Measurements from ENCODE around the gene TECPR1.

The TECPR1 gene

DNA sequence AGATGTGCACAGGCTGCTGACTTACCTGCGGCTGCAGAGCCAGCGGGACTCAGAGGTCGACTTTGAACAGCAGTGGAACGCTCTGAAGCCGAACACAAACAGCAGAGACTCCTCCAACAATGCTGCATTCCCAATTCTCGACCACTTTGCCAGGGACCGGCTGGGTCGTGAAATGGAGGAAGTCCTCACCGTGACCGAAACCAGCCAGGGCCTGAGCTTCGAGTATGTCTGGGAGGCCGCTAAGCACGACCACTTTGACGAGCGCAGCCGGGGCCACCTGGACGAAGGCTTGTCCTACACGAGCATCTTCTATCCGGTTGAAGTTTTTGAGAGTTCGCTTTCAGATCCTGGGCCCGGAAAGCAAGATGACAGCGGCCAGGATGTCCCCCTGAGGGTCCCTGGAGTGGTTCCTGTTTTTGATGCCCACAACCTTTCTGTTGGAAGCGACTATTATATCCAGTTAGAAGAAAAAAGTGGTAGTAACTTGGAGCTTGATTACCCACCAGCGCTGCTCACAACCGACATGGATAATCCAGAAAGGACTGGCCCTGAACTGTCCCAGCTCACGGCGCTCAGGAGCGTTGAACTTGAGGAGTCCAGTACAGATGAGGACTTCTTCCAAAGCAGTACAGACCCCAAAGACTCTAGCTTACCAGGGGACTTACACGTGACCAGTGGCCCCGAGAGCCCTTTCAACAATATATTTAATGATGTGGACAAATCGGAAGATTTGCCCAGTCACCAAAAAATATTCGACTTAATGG is 60.2 kb downstream of the TECPR1 start:
- no peak for DNase-seq (ENCODE audit: low spot score)

DNA sequence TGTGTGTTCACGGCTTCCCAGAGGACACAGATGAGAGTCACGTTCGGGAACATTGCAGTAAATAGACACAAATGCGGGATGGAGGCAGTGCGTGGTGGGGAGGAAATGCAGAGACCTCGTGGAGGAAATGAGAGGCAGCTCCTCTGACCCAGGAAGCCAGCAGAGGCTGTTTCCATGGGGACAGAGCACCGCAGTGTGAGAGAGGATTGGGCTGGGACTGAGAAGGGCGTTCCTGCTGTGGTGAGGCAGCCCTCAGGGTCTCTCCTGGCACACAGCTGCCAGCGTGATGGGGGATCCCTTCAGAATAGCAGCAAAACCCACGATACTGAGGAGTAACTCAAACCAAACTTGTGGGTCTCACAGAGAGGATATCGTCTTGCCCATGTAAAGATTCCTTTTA is 62.5 kb downstream of the TECPR1 start:
- no peak for DNase-seq (ENCODE audit: low spot score)

DNA sequence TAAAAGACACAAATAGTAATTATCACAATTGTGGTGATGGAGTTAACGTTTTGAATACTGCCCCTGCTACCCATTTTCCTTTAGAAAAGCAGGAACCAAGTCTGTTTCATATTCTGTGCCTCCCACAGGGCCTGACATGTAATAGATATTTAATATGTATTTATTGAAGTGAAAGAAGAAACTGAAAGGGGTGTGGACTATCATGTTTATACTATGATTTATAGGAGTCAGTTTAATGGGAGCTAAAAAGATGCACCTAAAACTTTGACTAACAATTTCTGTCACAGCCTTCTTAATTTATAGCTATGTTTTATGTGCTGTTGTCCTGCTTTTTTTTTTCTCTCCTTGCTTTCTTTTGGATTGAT is 64.9 kb downstream of the TECPR1 start:
- DNase-seq (ENCODE audit: low spot score), result no peak

DNA sequence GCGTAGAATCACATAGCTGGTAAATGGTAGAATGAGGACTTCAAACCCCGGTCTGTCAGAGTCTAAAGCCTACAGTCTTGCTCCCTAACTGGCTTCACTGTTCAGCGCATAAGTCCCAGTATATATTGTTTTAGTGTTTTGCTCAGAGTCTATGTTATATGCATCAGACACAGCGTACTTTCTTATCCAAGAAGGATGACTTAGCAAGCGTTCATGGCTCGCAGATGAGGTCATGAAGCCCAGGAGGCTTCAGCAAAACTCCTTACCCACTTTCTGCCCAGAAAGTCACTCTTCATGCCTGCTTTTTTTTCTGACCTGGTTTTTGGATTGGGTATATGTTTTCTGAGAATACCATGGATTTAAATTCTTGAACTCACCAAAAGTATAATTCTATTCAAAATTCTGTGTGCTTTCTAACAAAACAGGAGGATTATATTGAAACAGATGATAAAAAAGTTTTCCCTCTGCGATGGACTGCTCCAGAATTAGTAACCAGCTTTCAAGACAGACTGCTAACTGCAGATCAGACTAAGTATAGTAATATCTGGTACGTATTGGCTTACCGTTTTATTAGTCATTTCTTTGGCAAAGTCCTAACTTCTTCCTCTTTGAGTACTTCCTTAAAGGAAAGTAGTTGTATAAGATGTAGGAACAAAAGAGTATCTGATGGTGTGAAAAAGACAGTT is 65.4 kb downstream of the TECPR1 start:
- DNase-seq (ENCODE audit: low spot score), result no peak

DNA sequence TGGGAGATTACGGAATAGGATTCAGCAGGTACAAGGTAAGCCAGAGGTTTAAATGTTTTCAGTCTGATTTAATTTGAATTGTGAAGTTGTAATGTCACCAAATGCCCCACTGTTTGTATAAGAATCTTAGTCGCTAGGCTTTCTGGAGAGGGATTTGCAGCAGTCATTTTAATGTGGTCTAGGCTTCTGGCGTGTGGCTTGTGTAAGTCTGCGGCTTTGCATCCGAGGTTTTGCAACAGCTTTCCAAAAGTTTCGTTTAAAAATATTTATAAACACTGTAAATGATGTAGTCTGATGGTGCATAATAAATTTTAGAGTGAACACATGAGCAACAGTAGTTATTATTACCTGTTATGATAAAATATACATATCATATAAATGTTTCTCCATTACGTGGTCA is 66.9 kb downstream of the TECPR1 start:
- DNase-seq (ENCODE audit: low spot score), result no peak

DNA sequence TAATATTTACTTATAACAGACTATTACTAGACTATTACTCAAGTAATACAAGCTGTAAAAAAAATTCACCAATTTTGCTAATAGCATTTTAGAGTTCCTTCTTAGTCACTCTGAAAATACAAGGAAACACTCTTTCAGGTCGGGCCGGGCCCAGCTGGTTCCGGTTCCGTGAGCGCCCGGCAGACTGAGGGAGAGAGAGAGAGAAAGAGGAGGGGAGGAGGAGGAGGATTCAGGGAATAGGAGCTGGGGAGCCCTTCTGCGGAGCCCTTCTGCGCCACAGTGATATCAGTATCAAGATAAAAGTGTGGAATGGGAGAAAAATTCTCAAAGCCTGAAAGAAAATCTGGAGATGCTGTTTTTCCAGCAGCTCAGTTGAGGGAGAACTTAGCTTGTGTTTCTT is 71.3 kb downstream of the TECPR1 start:
- no peak for DNase-seq (ENCODE audit: low spot score)

DNA sequence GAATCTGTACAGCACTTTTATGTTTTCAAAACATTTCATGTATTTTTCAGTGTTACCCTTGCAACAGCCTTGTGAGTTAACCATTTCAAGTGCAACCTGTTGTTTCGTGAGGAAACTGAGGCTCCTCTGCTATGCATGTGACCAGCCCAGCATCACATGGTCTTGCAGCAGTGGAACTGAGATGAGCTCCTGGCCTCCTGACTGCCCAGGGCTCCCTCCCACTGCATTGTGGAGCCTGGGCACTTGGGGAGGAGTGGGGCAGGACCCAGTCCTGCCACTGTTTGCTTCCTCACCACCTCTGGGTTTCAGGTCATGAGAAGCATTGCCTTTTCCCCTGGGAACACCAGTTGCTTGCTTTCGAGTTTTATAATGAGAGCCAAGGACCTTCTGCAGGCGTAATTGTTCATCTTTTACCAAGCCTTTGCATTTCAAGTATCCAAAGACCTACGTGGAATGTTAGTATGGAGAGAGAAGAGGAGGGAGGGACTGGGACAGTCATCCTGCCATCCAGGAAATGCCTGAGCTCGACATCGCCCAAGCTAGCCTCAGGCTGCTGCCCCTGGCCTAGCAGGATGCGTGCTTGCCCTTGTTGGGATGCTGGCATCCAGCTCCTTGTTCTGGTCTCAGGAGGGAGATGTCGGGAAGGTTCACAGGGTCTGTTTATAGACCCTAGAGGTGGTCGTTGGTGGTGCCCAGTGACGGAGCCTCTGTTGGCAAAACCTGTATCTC is 73.1 kb downstream of the TECPR1 start:
- DNase-seq (ENCODE audit: low spot score), result no peak

DNA sequence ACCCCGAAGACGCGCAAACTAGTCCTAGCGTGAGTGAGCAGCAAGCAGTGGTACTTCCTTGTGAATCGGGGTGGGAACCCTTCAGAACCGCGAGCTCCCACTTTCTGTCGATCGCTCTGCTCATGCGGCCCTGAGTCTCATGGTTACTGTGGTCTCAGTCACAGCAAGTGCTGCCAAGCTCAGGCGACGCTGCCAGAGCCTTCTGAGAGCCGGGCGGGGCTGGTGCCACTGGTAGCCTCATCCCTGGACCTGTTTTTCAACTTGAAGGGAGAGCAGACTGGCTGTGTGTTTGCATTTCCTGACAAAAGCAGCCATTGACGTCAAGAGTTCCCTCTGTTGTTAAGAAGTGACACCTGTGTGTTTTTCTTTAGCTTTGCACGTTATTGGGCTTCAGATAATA is 73.7 kb downstream of the TECPR1 start:
- no peak for DNase-seq (ENCODE audit: low spot score)

DNA sequence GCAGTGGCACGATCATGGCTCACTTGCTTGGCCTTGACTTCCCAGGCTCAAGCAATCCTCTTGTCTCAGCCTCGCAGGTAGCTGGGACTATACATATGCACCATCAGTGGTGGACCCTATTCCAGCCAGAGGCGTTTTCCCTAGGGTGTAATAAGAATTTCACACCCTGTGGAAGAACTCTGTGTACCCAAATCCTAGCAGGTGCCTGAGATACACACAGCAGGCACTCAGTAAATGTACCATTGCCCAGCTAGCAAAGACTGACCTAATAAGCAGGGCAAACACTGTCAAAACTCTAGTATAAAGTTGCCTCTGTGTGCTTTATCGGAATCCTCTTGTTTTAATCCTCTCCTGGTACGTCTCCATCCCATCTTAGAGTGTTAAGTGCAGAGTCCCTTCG is 74.5 kb downstream of the TECPR1 start:
- no peak for DNase-seq (ENCODE audit: low spot score)

DNA sequence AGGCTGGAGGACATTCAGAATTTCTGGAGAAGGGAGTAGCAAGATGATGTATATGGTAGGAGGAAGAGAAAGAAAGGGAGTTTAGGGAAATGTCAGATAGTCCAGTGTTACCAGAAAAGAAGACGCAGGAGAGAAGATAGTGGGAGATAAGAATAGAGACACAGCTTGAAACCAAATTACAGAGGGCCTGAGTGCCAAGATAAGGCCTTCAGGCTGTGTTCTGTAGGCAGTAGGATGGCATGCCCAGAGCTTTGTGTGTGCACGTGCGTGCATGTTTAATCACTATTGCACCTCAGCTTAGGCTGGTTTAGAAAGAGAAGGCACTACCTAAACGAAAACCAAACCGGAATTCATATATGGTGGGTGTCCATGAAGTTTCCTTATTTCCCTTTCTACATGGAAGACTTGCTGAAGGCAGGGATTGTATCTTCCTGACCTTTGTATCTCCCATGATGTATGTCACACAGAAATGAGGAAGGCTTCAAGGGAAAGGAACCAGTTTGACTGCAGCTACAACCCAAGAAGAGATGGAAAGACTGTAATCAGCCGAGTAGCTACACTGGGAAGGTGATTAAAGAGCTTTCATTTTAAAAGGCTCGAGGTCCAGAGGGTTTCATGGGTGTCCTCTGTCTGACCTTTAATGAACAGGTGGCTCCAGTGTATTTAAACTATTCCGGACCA is 76.6 kb downstream of the TECPR1 start:
- DNase-seq (ENCODE audit: low spot score), result no peak

DNA sequence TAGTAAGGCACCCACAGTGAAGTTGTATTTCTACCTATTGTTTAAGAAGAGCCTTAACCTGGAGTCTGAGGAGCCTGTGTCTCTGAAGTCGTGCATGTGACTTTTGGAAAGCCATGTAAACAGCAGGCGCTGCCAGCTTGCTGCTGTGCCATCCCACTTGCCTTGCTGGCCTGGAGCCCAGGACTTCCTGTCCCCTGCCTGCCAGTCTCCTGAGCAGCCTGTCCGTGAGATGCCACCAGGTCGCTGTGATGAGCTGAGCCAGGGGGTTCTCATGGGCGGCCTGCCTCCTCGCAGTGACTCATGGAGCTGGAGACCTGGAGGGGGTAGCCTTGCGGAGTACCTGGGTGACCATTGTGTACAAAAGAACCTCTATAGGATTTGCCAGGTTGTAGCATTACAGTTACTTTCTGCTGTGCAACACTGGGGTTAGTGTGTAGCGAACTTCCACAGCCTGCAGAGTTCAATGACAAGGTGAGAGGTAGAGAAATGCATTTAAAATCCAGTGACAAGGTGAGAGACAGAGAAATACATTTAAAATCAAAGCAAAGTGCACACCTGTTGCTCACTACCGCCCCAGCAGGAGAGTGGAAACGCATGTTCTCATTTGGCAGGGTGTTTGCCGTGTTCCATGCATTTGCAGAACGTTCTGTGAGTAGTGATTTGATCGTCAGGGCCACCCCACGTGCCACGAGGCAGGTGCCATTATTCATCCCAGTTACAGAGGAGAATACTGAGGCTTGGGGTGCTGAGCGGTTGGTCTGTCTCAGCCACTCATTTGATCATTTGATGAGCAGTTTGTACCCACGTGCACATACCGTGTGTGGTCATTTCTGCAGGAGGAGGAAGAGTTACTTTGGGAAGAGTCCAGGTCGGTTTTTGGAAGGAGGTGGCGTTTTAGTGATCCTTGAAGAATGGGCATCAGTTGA is 77.4 kb downstream of the TECPR1 start:
- DNase-seq (ENCODE audit: low spot score), result no peak

DNA sequence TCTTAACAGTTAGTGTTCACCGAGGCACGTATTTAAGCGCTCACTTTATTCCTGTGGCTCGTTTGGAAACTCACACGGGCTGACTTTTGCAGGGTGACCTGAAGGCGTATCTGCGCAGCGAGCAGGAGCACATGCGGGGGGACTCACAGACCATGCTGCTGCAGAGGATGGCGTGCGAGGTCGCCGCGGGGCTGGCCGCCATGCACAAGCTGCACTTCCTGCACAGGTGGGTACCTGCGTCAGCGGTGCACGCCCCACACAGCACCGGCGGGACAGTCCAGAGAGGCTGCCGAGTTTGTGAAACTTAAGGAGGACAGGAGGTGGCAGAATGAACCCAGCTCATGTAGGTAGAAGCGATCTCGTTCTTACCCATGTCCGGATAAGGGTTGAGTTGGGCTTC is 80.6 kb downstream of the TECPR1 start:
- no peak for DNase-seq (ENCODE audit: low spot score)

DNA sequence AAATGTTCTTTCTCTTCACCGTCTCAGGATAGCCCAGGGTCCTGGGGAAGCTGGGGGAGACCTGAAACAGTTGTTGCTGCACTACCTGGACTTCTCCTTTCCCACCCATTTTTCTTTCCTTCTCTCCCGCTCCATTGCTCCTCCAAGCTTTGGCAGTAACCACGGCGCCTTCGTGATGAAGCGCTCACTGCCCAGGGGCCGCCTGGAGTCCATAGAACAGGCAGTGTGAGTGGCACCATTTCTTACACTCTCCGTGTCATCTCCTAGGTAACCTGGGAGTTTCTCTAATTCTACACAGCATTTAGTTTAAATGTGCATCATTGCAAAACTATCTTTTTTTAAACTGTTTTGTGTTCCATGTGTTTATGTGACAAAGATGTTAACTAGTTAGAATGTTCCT is 81.1 kb downstream of the TECPR1 start:
- no peak for DNase-seq (ENCODE audit: low spot score)

DNA sequence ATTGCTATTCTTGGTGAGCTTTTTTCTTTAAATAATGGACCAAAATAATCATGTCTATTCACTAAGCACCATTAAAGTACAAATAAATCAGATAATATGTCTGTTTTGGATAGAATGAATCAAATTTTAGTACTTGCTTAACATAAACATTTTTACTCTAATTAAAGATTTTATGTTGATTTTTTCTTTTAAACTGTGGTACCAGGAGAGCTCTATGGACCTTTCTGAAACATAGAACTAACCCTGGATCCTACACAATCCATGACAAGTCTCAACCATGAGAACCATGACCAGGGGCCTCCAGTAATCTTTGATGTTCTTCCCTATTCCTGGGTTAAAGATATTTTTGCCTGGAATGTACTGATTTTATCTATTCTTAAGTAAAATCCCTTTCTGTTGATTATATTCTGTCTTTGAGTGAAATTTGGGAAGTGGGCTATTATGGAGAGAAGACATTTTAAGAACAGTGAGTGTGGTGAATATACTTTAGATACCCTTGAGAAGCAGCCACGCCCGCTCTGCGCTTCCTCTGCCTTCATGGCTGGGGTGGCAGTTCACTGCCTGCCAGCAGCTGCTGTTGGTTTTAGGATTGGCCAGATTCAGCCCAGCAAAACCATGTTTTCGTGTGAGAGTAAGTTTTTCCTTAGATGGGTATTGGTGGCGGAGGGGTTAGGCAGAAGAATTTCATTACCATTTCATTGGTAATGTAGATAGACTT is 83.0 kb downstream of the TECPR1 start:
- DNase-seq (ENCODE audit: low spot score), result no peak

DNA sequence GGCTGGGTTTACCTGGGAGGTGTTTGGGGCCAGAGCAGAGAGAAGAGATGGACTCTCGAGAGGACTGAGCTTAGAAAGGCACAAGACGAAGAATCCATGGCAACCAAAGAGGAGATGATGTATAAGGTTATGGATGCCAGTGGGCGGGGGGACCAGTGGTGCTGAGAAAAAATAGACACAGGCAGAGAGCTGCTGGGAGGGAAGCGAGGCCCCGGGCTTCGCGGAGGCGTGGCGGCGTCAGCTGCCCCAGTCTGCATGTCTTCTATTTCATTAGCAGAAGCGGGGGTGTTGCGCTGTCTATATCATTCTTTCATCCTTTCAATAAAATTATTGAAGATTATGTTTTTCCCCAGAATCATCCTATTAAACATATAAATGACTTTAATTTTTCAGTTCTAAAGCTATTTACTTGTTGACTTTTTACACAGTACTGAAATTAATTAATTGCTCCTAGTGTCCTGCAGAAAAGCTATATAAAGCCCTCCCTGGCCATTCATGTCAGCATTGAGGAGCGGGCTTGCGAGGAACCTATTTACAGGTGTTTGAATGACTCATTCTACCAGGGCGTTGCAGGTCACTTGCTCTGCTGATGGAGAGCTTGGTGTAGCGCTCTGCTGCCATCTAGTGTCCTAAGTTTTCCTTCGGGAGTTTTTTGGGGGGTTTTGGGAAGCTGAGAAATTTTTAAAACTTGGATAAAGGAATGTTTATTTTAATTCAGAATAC is 83.7 kb downstream of the TECPR1 start:
- peak; percentile 75 for DNase-seq (ENCODE audit: low spot score)

DNA sequence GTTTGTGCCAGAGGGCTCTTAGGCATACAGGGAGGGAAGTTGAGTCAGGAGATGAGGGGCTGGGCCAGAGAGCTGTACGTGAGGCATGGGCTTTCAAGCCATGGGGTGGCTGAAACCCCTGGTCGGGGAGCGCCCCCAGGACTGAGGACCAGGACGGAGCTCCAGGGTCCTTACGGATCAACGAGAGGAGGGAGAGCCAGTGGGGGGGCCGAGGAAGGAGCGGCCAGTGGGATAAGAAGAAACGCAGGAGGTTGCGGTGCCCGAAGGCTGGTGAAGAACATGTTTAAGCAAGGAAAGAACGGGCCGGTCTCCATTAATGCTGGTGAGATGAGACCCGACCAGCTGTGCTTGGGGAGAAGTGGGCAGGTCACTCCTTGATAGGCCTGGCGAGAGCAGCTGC is 84.4 kb downstream of the TECPR1 start:
- DNase-seq (ENCODE audit: low spot score), result no peak

DNA sequence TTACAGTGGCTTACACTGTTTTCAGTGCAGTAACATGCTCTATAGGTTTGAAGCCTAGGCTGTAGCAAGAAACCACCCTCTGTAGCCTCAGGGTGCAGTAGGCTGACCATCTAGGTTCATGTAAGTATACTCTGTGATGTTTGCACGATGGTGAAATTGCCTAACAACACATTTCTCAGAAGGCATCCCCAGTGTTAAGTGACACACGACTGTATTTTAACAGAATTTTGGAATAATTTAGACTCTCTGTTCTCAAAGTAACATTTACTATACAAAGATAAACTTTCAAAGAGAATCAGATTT is 85.4 kb downstream of the TECPR1 start:
- no peak for DNase-seq (ENCODE audit: low spot score)

DNA sequence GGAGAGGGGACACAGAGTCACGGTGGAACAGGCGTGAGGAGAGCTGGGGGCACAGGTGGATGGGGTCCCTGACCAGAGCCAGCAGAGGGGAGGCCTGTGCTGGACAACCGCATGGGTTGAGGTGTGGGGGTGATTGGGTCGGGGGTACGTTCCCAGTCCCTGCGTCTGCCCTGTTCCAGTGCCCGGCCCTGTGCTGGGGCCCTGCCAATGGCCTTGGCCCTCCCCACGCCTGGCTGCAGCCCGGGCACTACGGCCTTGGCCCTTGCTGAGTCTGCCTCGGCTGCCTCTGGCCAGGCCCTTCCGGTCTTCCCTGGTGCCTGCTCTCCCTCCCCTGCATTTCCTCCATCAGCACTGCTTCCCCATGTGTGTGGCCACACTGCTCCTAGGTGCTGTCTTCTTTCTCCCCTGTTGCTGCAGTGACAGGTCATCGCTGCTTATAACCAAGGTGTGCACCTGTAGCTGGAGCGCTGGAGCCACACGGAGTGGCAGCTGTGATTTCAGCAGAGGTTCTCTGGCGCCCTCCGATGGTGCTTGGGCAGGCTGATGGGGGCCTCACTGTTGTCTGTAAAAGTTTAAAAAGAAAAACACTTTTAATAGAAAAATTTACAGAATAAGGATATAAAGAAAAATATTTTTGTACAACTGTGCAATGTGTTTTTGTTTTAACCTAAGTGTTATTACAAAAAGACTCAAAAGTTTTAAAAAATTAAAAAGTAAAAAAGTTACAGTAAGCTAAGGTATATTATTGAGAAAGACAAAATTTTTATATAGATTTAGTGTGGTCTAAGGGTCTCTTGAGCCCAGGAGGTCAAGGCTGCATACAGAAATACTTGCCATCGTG is 86.0 kb downstream of the TECPR1 start:
- peak; percentile 73 for DNase-seq (ENCODE audit: low spot score)
